Stomach (tissue), 9 donors: ENCODE data around the gene TAC4. TPM values are rescaled to one million over a fixed set of nuclear protein-coding genes. Genes with fewer than 3 reads are reported as not detected.

Experiments used
- DNase-seq, 2 donors: peaks; one replicate each; pipeline versions ENCODE4 v3.0.0 to v3.0.0-alpha.2; 2013 to 2019
- H3K27ac ChIP-seq, 5 donors: fragments of 200-600 bp in 4 of 5; sonication (generic) in 4 of 5; one replicate each; pipeline ENCODE4 v1.5.1; 2013 to 2019; ENCODE audit warnings: mild to moderate bottlenecking in 1 of 5, moderate library complexity in 1 of 5
- H3K27me3 ChIP-seq, 3 donors: fragments of 200-600 bp; sonication (generic); one replicate each; pipeline ENCODE4 v1.5.1; 2017 to 2019; ENCODE audit warnings: mixed run types in 1 of 3
- H3K36me3 ChIP-seq, 4 donors: fragments of 200-600 bp; sonication (generic); 1 replicate in 3 of 4; 2 replicates in 1 of 4; pipeline ENCODE4 v1.5.1; 2016 to 2019
- H3K4me1 ChIP-seq, 4 donors: fragments of 200-600 bp; sonication (generic); one replicate each; pipeline ENCODE4 v1.5.1; 2016 to 2019
- H3K4me3 ChIP-seq, 4 donors: fragments of 200-600 bp; sonication (generic) in 3 of 4; one replicate each; pipeline ENCODE4 v1.5.1; 2016 to 2019; ENCODE audit warnings: mild to moderate bottlenecking in 1 of 4
- H3K9me3 ChIP-seq, 4 donors: fragments of 200-600 bp; sonication (generic); one replicate each; pipeline ENCODE4 v1.5.1; 2016 to 2019
- CTCF ChIP-seq, 7 experiments: fragments of 450-650 bp in 4 of 7; fragments of 200-600 bp in 3 of 7; sonication (generic) in 3 of 7; IDR thresholded peaks; one replicate each; pipeline ENCODE4 v1.5.1; 2016 to 2019; ENCODE audit warnings: antibody characterized with exemption in 7 of 7, control low read depth in 2 of 7, mild to moderate bottlenecking in 1 of 7
- EP300 ChIP-seq: sonication (generic); formaldehyde crosslinking; IDR thresholded peaks from one replicate; pipeline ENCODE4 v1.6.1; 2017; ENCODE audit warnings: antibody characterized with exemption
- POLR2A ChIP-seq, 4 donors: fragments of 450-650 bp; IDR thresholded peaks; one replicate each; pipeline ENCODE4 v1.6.1; 2016; ENCODE audit warnings: antibody characterized with exemption in 4 of 4, control low read depth in 2 of 4, mild to moderate bottlenecking in 1 of 4, moderate library complexity in 1 of 4
- POLR2AphosphoS5 ChIP-seq, 3 donors: sonication (generic); formaldehyde crosslinking; IDR thresholded peaks; one replicate each; pipeline ENCODE4 v1.6.1; 2016; ENCODE audit warnings: antibody characterized with exemption in 3 of 3
- WGBS, 5 donors: extraction: QIAGEN DNeasy Blood & Tissue Kit in 3 of 5; methylation state at CpG; one replicate each; pipeline versions ENCODE4 v1.1.5 to v1.1.7; 2013 to 2018; 5-methylcytosine and 5-hydroxymethylcytosine counted together
- intact Hi-C: fragments of 100-400 bp; cut with DNase I; formaldehyde crosslinking; loops from one replicate; pipeline ENCODE4 v1.15.1; 2023; ENCODE audit warnings: low total_unique reads
- polyA plus RNA-seq, 3 donors: library from polyadenylated mRNA; stranded (reverse); fragments of 200-250 nt; gene quantifications; one replicate each; pipeline ENCODE4 v1.2.3, GENCODE V29; 2013
- total RNA-seq, 5 donors: library from RNA; depleted of rRNA; stranded (reverse); fragments of >200 nt; gene quantifications; one replicate each; pipeline versions ENCODE4 v1.1.0 to v1.2.3, GENCODE V29; 2014 to 2016
- donor health status: healthy with polysubstance abuse.
- donor health status: Bipolar disorder and iron deficiency.
- donor health status: healthy.

The TAC4 gene
- total and polyA plus RNA-seq, 8 donors: not detected

GRCh38 chr17:49819651-49820050 lies 28.2 kb downstream of the TAC4 start:
- WGBS, 5 donors: 35 to 68% (median 46%) methylated on average over 2 of the region's 2 CpGs
- H3K36me3 ChIP-seq: peaks cover 44 to 91% (median 85%) of the 10 kb centered on the region in 4 donors

DNA sequence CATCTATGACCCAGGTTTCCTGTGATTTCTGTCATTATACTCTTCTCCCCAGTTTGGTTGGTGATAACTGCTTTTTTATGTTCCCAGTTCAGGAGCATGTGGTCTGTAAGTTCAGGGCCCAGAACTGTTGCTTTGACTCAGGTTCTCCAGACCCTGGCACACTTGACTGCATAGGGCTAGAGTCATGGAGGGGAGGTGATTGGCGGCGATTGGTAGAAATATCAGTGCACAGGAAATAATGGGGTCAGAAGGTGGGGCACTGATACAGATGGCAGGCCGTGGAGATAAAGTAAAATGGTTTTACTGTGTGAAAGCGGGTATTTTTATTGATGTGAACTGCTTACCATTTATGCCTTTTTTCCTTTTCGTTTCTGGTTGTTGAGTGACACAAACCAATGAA lies 28.7 kb downstream of the TAC4 start:
- Histone ChIP-seq H3K4me1 (peaks cover 24 to 89% (median 63%) of the 10 kb centered on the region in 4 donors), H3K4me3 (no peak overlapping the region), H3K27me3 (no peaks in the 10 kb centered on the region), H3K27ac (no peak overlapping the region), H3K36me3 (peaks cover 40 to 89% (median 81%) of the 10 kb centered on the region in 4 donors), H3K9me3 (no peaks in the 10 kb centered on the region)
- DNase-seq: no peak
- TF ChIP-seq EP300 (no peak), POLR2AphosphoS5 (IDR thresholded peaks at IDR 0.05) (no peak), POLR2A (IDR thresholded peaks at IDR 0.05) (no peak), CTCF (IDR thresholded peaks at IDR 0.05) (no peak)
- intact Hi-C loops: no loop called here
- WGBS, 5 donors: 58 to 70% (median 64%) methylated on average over 5 of the region's 5 CpGs

More at GRCh38 chr17:49819651-49820050, 28.2 kb downstream of the TAC4 start:
- H3K27me3 ChIP-seq: no peaks in the 10 kb centered on the region
- TF ChIP-seq EP300: no peak
- TF ChIP-seq CTCF (IDR thresholded peaks at IDR 0.05): no peak
- TF ChIP-seq POLR2AphosphoS5 (IDR thresholded peaks at IDR 0.05): no peak
- TF ChIP-seq POLR2A (IDR thresholded peaks at IDR 0.05): no peak
- H3K4me1 ChIP-seq: peaks cover 24 to 84% (median 61%) of the 10 kb centered on the region in 4 donors
- no peak overlapping the region for H3K4me3 ChIP-seq
- H3K9me3 ChIP-seq: no peaks in the 10 kb centered on the region
- no peak overlapping the region for H3K27ac ChIP-seq
- intact Hi-C loops: no loop called here
- DNase-seq: no peak

- H3K36me3 ChIP-seq: peaks cover 30 to 89% (median 81%) of the 10 kb centered on the region in 4 donors
- H3K4me1 ChIP-seq: peaks cover 24 to 92% (median 64%) of the 10 kb centered on the region in 4 donors
- 89 to 97% (median 94%) methylated on average over 4 of the region's 4 CpGs for WGBS, 5 donors
- intact Hi-C loops: no loop called here
- H3K27me3 ChIP-seq: no peaks in the 10 kb centered on the region
- no peaks in the 10 kb centered on the region for H3K9me3 ChIP-seq
- no peak for TF ChIP-seq POLR2A (IDR thresholded peaks at IDR 0.05)
- no peak for TF ChIP-seq CTCF (IDR thresholded peaks at IDR 0.05)
- no peak for TF ChIP-seq POLR2AphosphoS5 (IDR thresholded peaks at IDR 0.05)
- TF ChIP-seq EP300: no peak
- H3K27ac ChIP-seq: peak overlapping the region in 1 of 5 donors; percentile 62
- peak in 1 of 2 donors; percentile 40 for DNase-seq
- no peak overlapping the region for H3K4me3 ChIP-seq
Measured at GRCh38 chr17:49817993-49818392, 29.9 kb downstream of the TAC4 start.

GRCh38 chr17:49815761-49816281 lies 32.0 kb downstream of the TAC4 start:
- H3K4me3 ChIP-seq: no peak overlapping the region
- H3K9me3 ChIP-seq: no peaks in the 10 kb centered on the region
- H3K27ac ChIP-seq: peak overlapping the region in 4 of 5 donors; percentile 42 to 72 (median 66)
- H3K27me3 ChIP-seq: no peaks in the 10 kb centered on the region
- DNase-seq: no peak
- no peak for TF ChIP-seq POLR2AphosphoS5 (IDR thresholded peaks at IDR 0.05)
- TF ChIP-seq POLR2A (IDR thresholded peaks at IDR 0.05): no peak
- TF ChIP-seq EP300: no peak
- no peak for TF ChIP-seq CTCF (IDR thresholded peaks at IDR 0.05)
- peaks cover 10 to 70% (median 45%) of the 10 kb centered on the region in 4 donors for H3K4me1 ChIP-seq
- intact Hi-C loops: no loop called here
- WGBS, 5 donors: 25 to 52% (median 30%) methylated on average over 9 of the region's 9 CpGs
- H3K36me3 ChIP-seq: peaks cover 22 to 89% (median 81%) of the 10 kb centered on the region in 4 donors
